NT2/D1 (cell line): ENCODE data around the gene PLSCR3.
"Not testable (repeated sequence)": the region's sequence is repeated elsewhere in the genome, so short reads cannot be mapped to it uniquely, and the experiment has no call there.

Experiments used
- DNase-seq: peaks from one replicate; pipeline ENCODE4 v3.0.0-alpha.2; 2011; ENCODE audit warnings: low read depth, low spot score
- H3K27me3 ChIP-seq: 2 replicates; pipeline ENCODE4 v1.6.0; 2011; ENCODE audit warnings: mild to moderate bottlenecking; ENCODE audit not compliant: insufficient read length, insufficient read depth
- H3K36me3 ChIP-seq: 2 replicates; pipeline ENCODE4 v1.6.1; 2011; ENCODE audit warnings: mild to moderate bottlenecking, low read length, mixed read lengths; ENCODE audit not compliant: insufficient read depth, insufficient read length
- H3K4me1 ChIP-seq: 2 replicates; pipeline ENCODE4 v1.5.1; 2011; ENCODE audit not compliant: insufficient read depth, insufficient read length
- H3K4me3 ChIP-seq: 2 replicates; pipeline ENCODE4 v1.5.1; 2011; ENCODE audit warnings: low read depth; ENCODE audit not compliant: insufficient read length
- H3K9ac ChIP-seq: 2 replicates; pipeline ENCODE4 v1.6.0; 2011; ENCODE audit warnings: low read depth; ENCODE audit not compliant: insufficient read length
- H3K9me3 ChIP-seq: 2 replicates; pipeline ENCODE4 v1.5.1; 2011; ENCODE audit warnings: mild to moderate bottlenecking, low read length; ENCODE audit not compliant: insufficient read depth
- SUZ12 ChIP-seq: IDR thresholded peaks from 2 replicates; pipeline ENCODE4 v1.6.1; 2011; ENCODE audit not compliant: insufficient read length, insufficient read depth; ENCODE audit errors: extremely low read depth
- YY1 ChIP-seq: IDR thresholded peaks from 2 replicates; pipeline ENCODE4 v1.6.1; 2011; ENCODE audit not compliant: insufficient read length, insufficient read depth
- ZNF274 ChIP-seq: IDR thresholded peaks from 2 replicates; pipeline ENCODE4 v1.6.1; 2011; ENCODE audit warnings: mild to moderate bottlenecking, low read depth, low read length

Gene PLSCR3

GRCh38 chr17:7369825-7370224 is 24.5 kb downstream of the PLSCR3 start:
- H3K9me3 ChIP-seq = no peaks in the 10 kb centered on the region
- TF ChIP-seq SUZ12 (no peak), ZNF274 (no peak), YY1 (no peak)
- no peak overlapping the region for H3K4me3 ChIP-seq
- H3K27me3 ChIP-seq = no peaks in the 10 kb centered on the region
- H3K4me1 ChIP-seq = no peaks in the 10 kb centered on the region
- no peak overlapping the region for H3K9ac ChIP-seq
- no peaks in the 10 kb centered on the region for H3K36me3 ChIP-seq
- no peak for DNase-seq

- H3K4me3 ChIP-seq, H3K9ac ChIP-seq: not testable (repeated sequence)
These were observed 25.7 kb downstream of the PLSCR3 start for GRCh38 chr17:7368599-7368994.

GRCh38 chr17:7367918-7368598 is 26.3 kb downstream of the PLSCR3 start:
- no peaks in the 10 kb centered on the region for H3K4me1 ChIP-seq
- no peaks in the 10 kb centered on the region for H3K9me3 ChIP-seq
- no peak overlapping the region for H3K9ac ChIP-seq
- H3K4me3 ChIP-seq = no peak overlapping the region
- no peak for DNase-seq
- no peaks in the 10 kb centered on the region for H3K36me3 ChIP-seq
- H3K27me3 ChIP-seq = no peaks in the 10 kb centered on the region
- TF ChIP-seq YY1 (no peak), SUZ12 (no peak), ZNF274 (no peak)

More at GRCh38 chr17:7368599-7368994, 25.7 kb downstream of the PLSCR3 start:
- H3K27me3 ChIP-seq, H3K9me3 ChIP-seq, H3K36me3 ChIP-seq, DNase-seq, H3K4me1 ChIP-seq: not testable (repeated sequence)

GRCh38 chr17:7367083-7367482 is 27.2 kb downstream of the PLSCR3 start:
- Histone ChIP-seq H3K36me3 (no peaks in the 10 kb centered on the region), H3K9ac (no peak overlapping the region), H3K27me3 (no peaks in the 10 kb centered on the region), H3K4me1 (no peaks in the 10 kb centered on the region), H3K9me3 (no peaks in the 10 kb centered on the region), H3K4me3 (no peak overlapping the region)
- no peak for DNase-seq
- TF ChIP-seq SUZ12 (no peak), YY1 (no peak), ZNF274 (no peak)

GRCh38 chr17:7365963-7366362 is 28.4 kb downstream of the PLSCR3 start:
- DNase-seq, H3K27me3 ChIP-seq, H3K4me1 ChIP-seq, H3K36me3 ChIP-seq, H3K4me3 ChIP-seq, H3K9ac ChIP-seq, H3K9me3 ChIP-seq: not testable (repeated sequence)

GRCh38 chr17:7363311-7363710 is 31.0 kb downstream of the PLSCR3 start:
- Histone ChIP-seq H3K4me1 (no peaks in the 10 kb centered on the region), H3K9me3 (no peaks in the 10 kb centered on the region), H3K36me3 (no peaks in the 10 kb centered on the region), H3K9ac (no peak overlapping the region), H3K4me3 (no peak overlapping the region), H3K27me3 (no peaks in the 10 kb centered on the region)
- TF ChIP-seq YY1 (no peak), SUZ12 (no peak)
- DNase-seq = no peak

GRCh38 chr17:7361906-7362305 is 32.4 kb downstream of the PLSCR3 start:
- Histone ChIP-seq H3K4me3 (no peak overlapping the region), H3K27me3 (no peaks in the 10 kb centered on the region), H3K9me3 (no peaks in the 10 kb centered on the region), H3K9ac (no peak overlapping the region), H3K36me3 (no peaks in the 10 kb centered on the region), H3K4me1 (no peaks in the 10 kb centered on the region)
- no peak for DNase-seq
- TF ChIP-seq ZNF274 = no peak
- TF ChIP-seq YY1 = no peak
- no peak for TF ChIP-seq SUZ12

GRCh38 chr17:7357381-7357780 is 36.9 kb downstream of the PLSCR3 start:
- Histone ChIP-seq H3K27me3 (peaks cover 4% of the 10 kb centered on the region), H3K9me3 (no peaks in the 10 kb centered on the region), H3K4me3 (no peak overlapping the region), H3K36me3 (no peaks in the 10 kb centered on the region), H3K4me1 (peaks cover 10% of the 10 kb centered on the region), H3K9ac (no peak overlapping the region)
- TF ChIP-seq SUZ12 = no peak
- no peak for TF ChIP-seq ZNF274
- no peak for TF ChIP-seq YY1
- DNase-seq = no peak
